Measurements from ENCODE around the gene AMH. TPM values are rescaled to one million over a fixed set of nuclear protein-coding genes. Genes with fewer than 3 reads are reported as not detected.

Gene AMH
- total and polyA plus RNA-seq, 2 of the 4 experiments (the other 2 are of a cell fraction): 0.86 TPM; not detected in 1

DNA sequence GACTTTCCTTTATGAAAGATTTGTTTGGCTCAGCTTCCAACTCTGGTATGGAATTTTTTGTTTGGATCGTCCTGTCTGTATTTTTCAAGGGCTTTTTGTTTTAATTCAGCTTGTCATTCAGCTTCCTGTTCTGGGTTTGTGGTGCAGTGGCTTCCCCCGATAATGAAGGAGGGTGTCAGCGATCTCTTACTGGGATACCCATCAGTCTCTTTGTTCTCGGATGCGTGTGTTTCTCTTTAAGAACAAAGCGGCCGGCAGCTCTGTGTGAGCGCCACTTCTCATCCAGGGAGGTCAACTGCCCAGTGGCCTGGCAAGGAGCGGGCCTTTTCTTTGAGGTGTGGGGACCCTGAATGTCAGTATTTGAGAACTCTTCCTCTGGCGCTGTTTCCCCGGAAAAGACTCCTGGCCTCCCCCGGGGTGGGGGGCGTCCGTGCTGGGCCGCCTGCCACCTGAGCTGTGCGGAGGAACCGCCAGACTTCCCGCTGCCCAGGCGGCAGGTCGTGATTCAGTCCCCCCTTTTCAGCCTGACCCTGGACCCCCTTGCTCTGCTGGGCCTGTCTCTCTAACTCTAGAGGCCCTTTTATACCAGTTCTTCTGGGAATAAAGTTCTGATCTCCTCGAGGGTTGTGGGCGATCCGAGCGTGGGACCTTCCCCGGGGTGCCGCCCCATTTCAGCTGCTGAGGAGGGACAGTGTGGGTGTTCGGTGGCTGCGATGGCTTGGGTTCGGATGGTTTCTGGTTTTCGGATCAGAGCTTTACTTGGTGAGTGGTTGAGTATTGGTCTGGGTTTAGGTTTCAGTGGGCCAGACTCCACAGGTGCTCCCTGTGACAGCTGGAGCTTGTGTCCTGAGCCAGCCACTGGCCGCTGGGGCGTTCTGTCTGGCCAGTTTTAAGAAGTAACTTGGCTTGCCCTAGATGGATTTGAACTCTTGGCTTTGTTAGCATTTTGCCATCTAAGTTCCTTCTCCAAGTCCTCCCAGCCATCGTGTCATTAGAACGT lies 9.1 kb upstream of the AMH start:
- no peak overlapping the region for H2BK15ac ChIP-seq (ENCODE audit: low read depth, low read length)
- no peak for ATAC-seq (ENCODE audit: low read depth)
- no peak for TF ChIP-seq POLR2A (IDR thresholded peaks at IDR 0.05; ENCODE audit: low read depth, low read length)
- TF ChIP-seq MAZ (IDR thresholded peaks at IDR 0.05; ENCODE audit: borderline replicate concordance, low read depth, low read length): no peak; the same call in 1 of the 2 replicates
- TF ChIP-seq MXI1 (IDR thresholded peaks at IDR 0.05; ENCODE audit: borderline replicate concordance, low read depth, low read length): no peak
- TF ChIP-seq ELK1 (IDR thresholded peaks at IDR 0.05; ENCODE audit: borderline replicate concordance, low read depth, low read length): no peak
- no peak for TF ChIP-seq RCOR1 (IDR thresholded peaks at IDR 0.05; ENCODE audit: insufficient replicate concordance, low read length)
- TF ChIP-seq RAD21 (IDR thresholded peaks at IDR 0.05; ENCODE audit: low read length): no peak
- no peak for TF ChIP-seq CHD1 (IDR thresholded peaks at IDR 0.05; ENCODE audit: low read depth, low read length)
- no peak for TF ChIP-seq SMC3 (IDR thresholded peaks at IDR 0.05; ENCODE audit: low read depth, low read length)
- no peak for TF ChIP-seq FOS (IDR thresholded peaks at IDR 0.05; ENCODE audit: low read depth, low read length)
- no peak for TF ChIP-seq CTCF (conservative IDR thresholded peaks at IDR 0.05; ENCODE audit: low read depth, low read length)
- TF ChIP-seq RFX5 (IDR thresholded peaks at IDR 0.05; ENCODE audit: low read depth, low read length): no peak
- no peak for TF ChIP-seq BHLHE40 (IDR thresholded peaks at IDR 0.05; ENCODE audit: low read depth, low read length)
- no peak for TF ChIP-seq NFE2L2 (IDR thresholded peaks at IDR 0.05; ENCODE audit: low read depth, low read length)

More for the DNA sequence above, 9.1 kb upstream of the AMH start:
- POLR2A ChIA-PET (ENCODE audit: unreplicated experiment): interaction anchor here (1.4 kb wide), 1 partner anchor 30 kb away, joined by 5 read pairs; no protein-coding TSS in a partner anchor
- H3K9ac ChIP-seq (ENCODE audit: low read depth, low read length): peak overlapping the region; percentile 54
- no peak overlapping the region for H2BK120ac ChIP-seq (ENCODE audit: low read depth, low read length)
- H3K23ac ChIP-seq (ENCODE audit: low read depth, low read length): peak overlapping the region; percentile 86; the same call in 1 of the 2 replicates
- no peaks in the 10 kb centered on the region for H3K9me3 ChIP-seq (ENCODE audit: control insufficient read depth, insufficient read depth, low read length)
- no peak overlapping the region; the same call in 1 of the 2 replicates for H4K91ac ChIP-seq (ENCODE audit: insufficient read depth, low read depth, low read length)
- peak overlapping the region; percentile 25 for H3K4me3 ChIP-seq (ENCODE audit: insufficient read depth, low read depth, low read length)
- peaks cover 13% of the 10 kb centered on the region for H3K9me1 ChIP-seq (ENCODE audit: insufficient read depth, low read length)
- peaks cover 20% of the 10 kb centered on the region for H3K4me1 ChIP-seq (ENCODE audit: control insufficient read depth, insufficient read depth, low read length)
- dilution Hi-C loops (cut with HindIII; ENCODE audit: low sequenced_read_pairs, unreplicated experiment): no loop called here
- in situ Hi-C loops (cut with MboI; ENCODE audit: low sequenced_read_pairs): no loop called here
- peak overlapping the region; percentile 58 for H3K27ac ChIP-seq (ENCODE audit: insufficient read depth, low read length)
- intact Hi-C loops (cut with micrococcal nuclease): loop anchor here (5.0 kb wide), 1 partner anchor 372 kb away; no protein-coding TSS in a partner anchor
- peaks cover 72% of the 10 kb centered on the region for H4K20me1 ChIP-seq (ENCODE audit: insufficient read depth, low read length)
- H3K14ac ChIP-seq (replicated peaks; ENCODE audit: low read depth, low read length): peak overlapping the region; percentile 48
- peak overlapping the region; percentile 63 for H3K4me2 ChIP-seq (ENCODE audit: low read depth, low read length)
- H2BK20ac ChIP-seq (ENCODE audit: low read depth, low read length): no peak overlapping the region
- CTCF ChIA-PET: interaction anchor here (0.7 to 1.0 kb wide), 3 partner anchors 84 to 371 kb away, joined by 3 to 5 read pairs (median 4); partner anchors contain the start of gene AP3D1
- H3K18ac ChIP-seq (ENCODE audit: low read depth, low read length): no peak overlapping the region
- H2AFZ ChIP-seq (replicated peaks; ENCODE audit: low read length, poor library complexity): peak overlapping the region; percentile 16
- peak overlapping the region; percentile 11 for H2BK5ac ChIP-seq (ENCODE audit: low read depth, low read length, poor library complexity, severe bottlenecking)
- H3K36me3 ChIP-seq (ENCODE audit: control insufficient read depth, insufficient read depth, low read length): peaks cover 27% of the 10 kb centered on the region
- H3K56ac ChIP-seq (ENCODE audit: extremely low read depth, insufficient read depth, low read length): peak overlapping the region; percentile 60; the same call in 1 of the 2 replicates
- no TSS peak for BruUV-seq (replicated peaks)
- 16% methylated on average over 10 of the region's 34 CpGs; no CpG with 5 or more reads in 1 of the 2 experiments for WGBS, 2 experiments (ENCODE audit: extremely low coverage in 2 of 2, insufficient read length in 1 of 2)
- no peaks in the 10 kb centered on the region for H3K27me3 ChIP-seq (ENCODE audit: control insufficient read depth, insufficient read depth, low read length)
- peak overlapping the region; percentile 23; the same call in 1 of the 2 replicates for H2AK5ac ChIP-seq (ENCODE audit: low read depth, low read length)
- peaks cover 4 to 62% of the 10 kb centered on the region in 2 experiments; a peak in 2 of 4 replicates for H3K79me1 ChIP-seq (ENCODE audit: low read depth in 1 of 2, low read length in 2 of 2)
- H4K5ac ChIP-seq (ENCODE audit: low read depth, low read length): no peak overlapping the region
- DNase-seq: peak; percentile 48
- H2AK9ac ChIP-seq (replicated peaks; ENCODE audit: low read depth, low read length, poor library complexity): peak overlapping the region; percentile 92
- H3K4ac ChIP-seq (ENCODE audit: low read depth, low read length): peak overlapping the region; percentile 14
- peak overlapping the region in 1 of 2 experiments; percentile 20; a peak in 1 of 4 replicates for H4K8ac ChIP-seq (ENCODE audit: low read depth in 2 of 2, low read length in 2 of 2)

All from IMR-90 (cell line).